Endometrial microvascular endothelial cells (primary cell): Measurements from ENCODE around the gene ARL5C. TPM values are rescaled to one million over a fixed set of nuclear protein-coding genes. Genes with fewer than 3 reads are reported as not detected.

Experiments used
- in situ Hi-C: cut with HindIII; loops from 2 replicates; pipeline ENCODE4 v1.10.0; 2017; ENCODE audit warnings: low sequenced_read_pairs, low pct_unique_long_range_greater_than_20kb; ENCODE audit errors: inconsistent ontology term
- total RNA-seq: library from RNA; depleted of rRNA; stranded (reverse); fragments of >200 nt; gene quantifications from one replicate; pipeline ENCODE4 v1.2.3, GENCODE V29; 2015; ENCODE audit errors: inconsistent ontology term

ARL5C gene
- total RNA-seq: not detected

- in situ Hi-C loops: no loop called here
Measured at GRCh38 chr17:39165841-39166349, at the start of gene ARL5C. Gene ARL5C, minus strand, starts transcription at chr17:39166161. Its CDS starts 401 bp downstream, at chr17:39165760.

- in situ Hi-C loops: no loop called here
Measured at GRCh38 chr17:39213852-39214251, 47.9 kb upstream of the ARL5C start.

- in situ Hi-C loops: no loop called here
Measured at GRCh38 chr17:39212841-39213480, 47.0 kb upstream of the ARL5C start.

GRCh38 chr17:39212195-39212810 lies 46.3 kb upstream of the ARL5C start:
- in situ Hi-C loops: no loop called here

- in situ Hi-C loops: no loop called here
Measured at GRCh38 chr17:39210093-39210434, 44.1 kb upstream of the ARL5C start.

GRCh38 chr17:39209317-39210092 lies 43.5 kb upstream of the ARL5C start:
- in situ Hi-C loops: no loop called here

GRCh38 chr17:39208893-39209292 lies 42.9 kb upstream of the ARL5C start:
- in situ Hi-C loops: no loop called here

- in situ Hi-C loops: no loop called here
Measured at GRCh38 chr17:39208136-39208535, 42.2 kb upstream of the ARL5C start.

- in situ Hi-C loops: no loop called here
Measured at GRCh38 chr17:39205112-39205526, 39.2 kb upstream of the ARL5C start.

- in situ Hi-C loops: no loop called here
Measured at GRCh38 chr17:39204245-39204644, 38.3 kb upstream of the ARL5C start.

GRCh38 chr17:39200957-39201510 lies 35.1 kb upstream of the ARL5C start:
- in situ Hi-C loops: no loop called here

- in situ Hi-C loops: no loop called here
Measured at GRCh38 chr17:39200070-39200879, 34.3 kb upstream of the ARL5C start, which contains the start of gene RPL19. Gene RPL19, plus strand, starts transcription at chr17:39200283. Its CDS starts 62 bp downstream, at chr17:39200345.

GRCh38 chr17:39199820-39200069 lies 33.8 kb upstream of the ARL5C start:
- in situ Hi-C loops: no loop called here

GRCh38 chr17:39198186-39198566 lies 32.2 kb upstream of the ARL5C start:
- in situ Hi-C loops: no loop called here

GRCh38 chr17:39197380-39198185 lies 31.6 kb upstream of the ARL5C start, which contains the start of gene CACNB1:
Gene CACNB1, minus strand, starts transcription at chr17:39197669. Its CDS starts 174 bp downstream, at chr17:39197495.
- in situ Hi-C loops: no loop called here

GRCh38 chr17:39196808-39197291 lies 30.9 kb upstream of the ARL5C start:
- in situ Hi-C loops: no loop called here

GRCh38 chr17:39196241-39196807 lies 30.4 kb upstream of the ARL5C start:
- in situ Hi-C loops: no loop called here
